Muscle of leg (tissue), 11 donors: ENCODE data around the gene ELF2. TPM values are rescaled to one million over a fixed set of nuclear protein-coding genes. Genes with fewer than 3 reads are reported as not detected.
"Not testable (repeated sequence)": the region's sequence is repeated elsewhere in the genome, so short reads cannot be mapped to it uniquely, and the experiment has no call there.

ENCODE experiments used
- DNase-seq: peaks from one replicate; pipeline ENCODE4 v3.0.0; 2013
- H3K27ac ChIP-seq: one replicate; pipeline ENCODE4 v1.5.1; 2013; ENCODE audit warnings: mild to moderate bottlenecking, low read length, control low read depth
- H3K27me3 ChIP-seq: one replicate; pipeline ENCODE4 v1.6.1; 2013; ENCODE audit warnings: low read length; ENCODE audit not compliant: control insufficient read depth, insufficient read depth
- H3K36me3 ChIP-seq: one replicate; pipeline ENCODE4 v1.6.1; 2013; ENCODE audit warnings: low read length; ENCODE audit not compliant: control insufficient read depth, insufficient read depth
- H3K4me1 ChIP-seq: one replicate; pipeline ENCODE4 v1.6.1; 2013; ENCODE audit warnings: low read length; ENCODE audit not compliant: control insufficient read depth, insufficient read depth
- H3K4me3 ChIP-seq: one replicate; pipeline ENCODE4 v1.5.1; 2013; ENCODE audit warnings: low read length, control low read depth
- H3K9me3 ChIP-seq: replicated peaks from 2 replicates; pipeline ENCODE4 v1.6.1; 2013; ENCODE audit warnings: low read depth, low read length; ENCODE audit not compliant: control insufficient read depth
- WGBS: methylation state at CpG from one replicate; pipeline ENCODE4 v1.1.5; 2013; ENCODE audit warnings: missing lambda C conversion rate; ENCODE audit not compliant: insufficient coverage; 5-methylcytosine and 5-hydroxymethylcytosine counted together
- polyA plus RNA-seq, 8 donors: library from polyadenylated mRNA; unstranded; fragments of 120-200 nt; gene quantifications; one replicate each; pipeline versions ENCODE4 v1.2.1 to v1.2.3, GENCODE V29; 2013; ENCODE audit warnings: inconsistent platforms in 1 of 8, low replicate concordance in 1 of 8; ENCODE audit not compliant: insufficient read length in 8 of 8, insufficient read depth in 1 of 8
- total RNA-seq: library from RNA; stranded (reverse); fragments of 120-200 nt; gene quantifications from one replicate; pipeline ENCODE4 v1.2.4, GENCODE V29; 2013

Gene ELF2
- total and polyA plus RNA-seq, 9 donors = 36.9 to 58.8 (median 42.7) TPM

- H3K4me3 ChIP-seq = no peak overlapping the region
- peak overlapping the region; percentile 49 for H3K27ac ChIP-seq
- DNase-seq = peak; percentile 38
- H3K4me1 ChIP-seq = peaks cover 3% of the 10 kb centered on the region
- no peaks in the 10 kb centered on the region for H3K36me3 ChIP-seq
- H3K9me3 ChIP-seq = no peaks in the 10 kb centered on the region
- H3K27me3 ChIP-seq = no peaks in the 10 kb centered on the region
- WGBS = 69% methylated on average over 10 of the region's 11 CpGs
These were observed 148.8 kb downstream of the ELF2 start for GRCh38 chr4:139028191-139028661.

- Histone ChIP-seq H3K4me1 (peaks cover 3% of the 10 kb centered on the region), H3K27me3 (no peaks in the 10 kb centered on the region), H3K4me3 (no peak overlapping the region), H3K9me3 (no peaks in the 10 kb centered on the region), H3K36me3 (no peaks in the 10 kb centered on the region), H3K27ac (peak overlapping the region; percentile 49)
- no CpG with 5 or more reads among the region's 5 CpGs for WGBS
- DNase-seq = peak; percentile 54
These were observed 149.2 kb downstream of the ELF2 start for GRCh38 chr4:139027776-139028175.

GRCh38 chr4:139025841-139026240, 151.2 kb downstream of the ELF2 start:
- H3K27ac ChIP-seq = no peak overlapping the region
- DNase-seq = no peak
- 100% methylated on average over 1 of the region's 1 CpG for WGBS
- no peaks in the 10 kb centered on the region for H3K27me3 ChIP-seq
- no peak overlapping the region for H3K4me3 ChIP-seq
- H3K9me3 ChIP-seq = no peaks in the 10 kb centered on the region
- no peaks in the 10 kb centered on the region for H3K36me3 ChIP-seq
- H3K4me1 ChIP-seq = peaks cover 3% of the 10 kb centered on the region

GRCh38 chr4:139024686-139025085, 152.3 kb downstream of the ELF2 start:
- H3K36me3 ChIP-seq = no peaks in the 10 kb centered on the region
- no peak overlapping the region for H3K27ac ChIP-seq
- DNase-seq = no peak
- no peaks in the 10 kb centered on the region for H3K9me3 ChIP-seq
- H3K4me3 ChIP-seq = no peak overlapping the region
- H3K4me1 ChIP-seq = peaks cover 3% of the 10 kb centered on the region
- no peaks in the 10 kb centered on the region for H3K27me3 ChIP-seq
- WGBS = 100% methylated on average over 7 of the region's 9 CpGs

- no peak for DNase-seq
- H3K4me3 ChIP-seq = no peak overlapping the region
- H3K36me3 ChIP-seq = no peaks in the 10 kb centered on the region
- no peaks in the 10 kb centered on the region for H3K27me3 ChIP-seq
- no peaks in the 10 kb centered on the region for H3K4me1 ChIP-seq
- no peak overlapping the region for H3K27ac ChIP-seq
- 91% methylated on average over 3 of the region's 5 CpGs for WGBS
- H3K9me3 ChIP-seq = no peaks in the 10 kb centered on the region
These were observed 154.2 kb downstream of the ELF2 start for GRCh38 chr4:139022835-139023234.

- WGBS = 87% methylated on average over 8 of the region's 12 CpGs
- H3K4me1 ChIP-seq, H3K27ac ChIP-seq, DNase-seq, H3K36me3 ChIP-seq, H3K9me3 ChIP-seq, H3K27me3 ChIP-seq, H3K4me3 ChIP-seq: not testable (repeated sequence)
These were observed 155.9 kb downstream of the ELF2 start for GRCh38 chr4:139021071-139021470.

GRCh38 chr4:139020384-139020783, 156.6 kb downstream of the ELF2 start:
- no peak overlapping the region for H3K27ac ChIP-seq
- H3K36me3 ChIP-seq = no peaks in the 10 kb centered on the region
- H3K9me3 ChIP-seq = no peaks in the 10 kb centered on the region
- H3K4me3 ChIP-seq = no peak overlapping the region
- 83% methylated on average over 3 of the region's 4 CpGs for WGBS
- H3K27me3 ChIP-seq = no peaks in the 10 kb centered on the region
- peaks cover 3% of the 10 kb centered on the region for H3K4me1 ChIP-seq
- no peak for DNase-seq

GRCh38 chr4:139018971-139019758, 157.9 kb downstream of the ELF2 start:
- WGBS = 57% methylated on average over 4 of the region's 10 CpGs
- Histone ChIP-seq H3K27ac (no peak overlapping the region), H3K9me3 (no peaks in the 10 kb centered on the region), H3K4me1 (peaks cover 12% of the 10 kb centered on the region), H3K36me3 (no peaks in the 10 kb centered on the region), H3K27me3 (no peaks in the 10 kb centered on the region), H3K4me3 (no peak overlapping the region)
- no peak for DNase-seq

GRCh38 chr4:139018501-139018900, 158.5 kb downstream of the ELF2 start:
- Histone ChIP-seq H3K27me3 (no peaks in the 10 kb centered on the region), H3K27ac (no peak overlapping the region), H3K4me1 (peaks cover 13% of the 10 kb centered on the region), H3K4me3 (no peak overlapping the region), H3K9me3 (no peaks in the 10 kb centered on the region), H3K36me3 (no peaks in the 10 kb centered on the region)
- no peak for DNase-seq

- Histone ChIP-seq H3K4me1 (peaks cover 13% of the 10 kb centered on the region), H3K36me3 (no peaks in the 10 kb centered on the region)
- WGBS = no CpG with 5 or more reads among the region's 3 CpGs
These were observed 159.2 kb downstream of the ELF2 start for GRCh38 chr4:139017861-139018260.

More at GRCh38 chr4:139017861-139018260, 159.2 kb downstream of the ELF2 start:
- DNase-seq = no peak
- H3K9me3 ChIP-seq = no peaks in the 10 kb centered on the region
- H3K4me3 ChIP-seq = no peak overlapping the region
- no peak overlapping the region for H3K27ac ChIP-seq
- no peaks in the 10 kb centered on the region for H3K27me3 ChIP-seq
